Adrenal gland (tissue), 12 donors: ENCODE measurements around the gene BRF1. TPM values are rescaled to one million over a fixed set of nuclear protein-coding genes. Genes with fewer than 3 reads are reported as not detected.

Experiments used
- DNase-seq, 7 donors: peaks; one replicate each; pipeline ENCODE4 v3.0.0-alpha.2; 2019 to 2020
- H3K27ac ChIP-seq, 5 donors: fragments of 200-600 bp; sonication (generic) in 4 of 5; 1 replicate in 3 of 5; 2 replicates in 2 of 5; pipeline versions ENCODE4 v1.5.1 to v1.8.0; 2016 to 2020; ENCODE audit warnings: mild to moderate bottlenecking in 1 of 5
- H3K27me3 ChIP-seq: fragments of 200-600 bp; 2 replicates; pipeline ENCODE4 v1.8.0; 2021
- H3K36me3 ChIP-seq, 2 donors: fragments of 200-600 bp; replicated peaks in 1 of 2; 1 replicate in 1 of 2; 2 replicates in 1 of 2; pipeline versions ENCODE4 v1.5.1 to v1.8.0; 2018 to 2022
- H3K4me1 ChIP-seq, 2 donors: fragments of 200-600 bp; replicated peaks in 1 of 2; 1 replicate in 1 of 2; 2 replicates in 1 of 2; pipeline versions ENCODE4 v1.5.1 to v1.8.0; 2018 to 2021
- H3K4me3 ChIP-seq, 4 donors: fragments of 200-600 bp; sonication (generic) in 3 of 4; one replicate each; pipeline ENCODE4 v1.5.1; 2016 to 2018
- H3K9me3 ChIP-seq, 3 donors: fragments of 200-600 bp; sonication (generic) in 1 of 3; replicated peaks in 1 of 3; 1 replicate in 2 of 3; 2 replicates in 1 of 3; pipeline versions ENCODE4 v1.5.1 to v1.8.0; 2016 to 2021
- CTCF ChIP-seq, 6 experiments: fragments of 450-650 bp in 4 of 6; fragments of 200-600 bp in 2 of 6; sonication (generic) in 1 of 6; IDR thresholded peaks; 1 replicate in 5 of 6; 2 replicates in 1 of 6; pipeline versions ENCODE4 v1.5.1 to v1.8.0; 2016 to 2021; ENCODE audit warnings: antibody characterized with exemption in 6 of 6, mild to moderate bottlenecking in 2 of 6, moderate library complexity in 1 of 6
- POLR2A ChIP-seq, 2 donors: fragments of 450-650 bp; IDR thresholded peaks; one replicate each; pipeline ENCODE4 v1.6.1; 2017; ENCODE audit warnings: antibody characterized with exemption in 2 of 2, mild to moderate bottlenecking in 2 of 2, moderate library complexity in 1 of 2
- WGBS, 4 donors: extraction: QIAGEN DNeasy Blood & Tissue Kit in 2 of 4; methylation state at CpG; one replicate each; pipeline versions ENCODE4 v1.1.5 to v1.1.7; 2013 to 2017; 5-methylcytosine and 5-hydroxymethylcytosine counted together
- intact Hi-C, 2 donors: fragments of 100-400 bp; cut with DNase I; formaldehyde crosslinking; loops; one replicate each; pipeline versions ENCODE4 v1.14.1 to v1.15.0; 2022 to 2023
- polyA plus RNA-seq, 3 donors: library from polyadenylated mRNA; stranded (reverse); fragments of 200-250 nt in 2 of 3; fragments of 350-450 nt in 1 of 3; fragmentation: Illumina TruSeq in 1 of 3; extraction: RNeasy Lipid Tissue Mini Kit (QIAGEN cat#74804) in 1 of 3; gene quantifications; one replicate each; pipeline ENCODE4 v1.2.3, GENCODE V29; 2013 to 2014
- total RNA-seq, 9 donors: library from RNA; depleted of rRNA in 4 of 9; stranded (reverse); fragments of >200 nt in 4 of 9; fragments of 120-200 nt in 1 of 9; fragmentation: NEBNext Ultra II Directional in 1 of 9; extraction: Animal tissue kit (Norgen Biotek cat#: 25700) in 1 of 9; gene quantifications; one replicate each; pipeline versions ENCODE4 v1.1.0 to v1.2.4, GENCODE V29; 2013 to 2023
- donor health status: healthy with polysubstance abuse.
- donor health status: Bipolar disorder and iron deficiency.
- donor health status: DM: yes; HTN: yes; CAD: no.
- donor health status: DM: no; HTN: no; CAD: no.
- donor health status: DM: no; HTN: no; CAD: no.
- donor health status: DM: yes; HTN: yes; CAD: no.

BRF1 gene
- total and polyA plus RNA-seq, 12 donors, result 14.0 to 96.9 (median 37.5) TPM

GRCh38 chr14:105273062-105273461, 27.7 kb downstream of the BRF1 start:
- Histone ChIP-seq H3K36me3 (no peaks in the 10 kb centered on the region), H3K27ac (no peak overlapping the region), H3K27me3 (no peaks in the 10 kb centered on the region), H3K4me3 (no peak overlapping the region), H3K4me1 (no peaks in the 10 kb centered on the region), H3K9me3 (no peaks in the 10 kb centered on the region)
- TF ChIP-seq CTCF (IDR thresholded peaks at IDR 0.05) (no peak), POLR2A (IDR thresholded peaks at IDR 0.05) (no peak)
- no peak for DNase-seq
- intact Hi-C loops, result no loop called here
- 86 to 96% (median 89%) methylated on average over 12 of the region's 12 CpGs for WGBS, 4 donors

- TF ChIP-seq POLR2A (IDR thresholded peaks at IDR 0.05) (no peak), CTCF (IDR thresholded peaks at IDR 0.05) (no peak)
- intact Hi-C loops, result no loop called here
These were observed 28.2 kb downstream of the BRF1 start for GRCh38 chr14:105272623-105273022.

GRCh38 chr14:105271224-105271890, 29.4 kb downstream of the BRF1 start:
- Histone ChIP-seq H3K4me1 (no peaks in the 10 kb centered on the region), H3K27me3 (no peaks in the 10 kb centered on the region), H3K27ac (no peak overlapping the region), H3K4me3 (no peak overlapping the region), H3K36me3 (no peaks in the 10 kb centered on the region), H3K9me3 (no peaks in the 10 kb centered on the region)
- intact Hi-C loops, result no loop called here
- TF ChIP-seq POLR2A (IDR thresholded peaks at IDR 0.05), result no peak
- no peak for TF ChIP-seq CTCF (IDR thresholded peaks at IDR 0.05)
- WGBS, 4 donors, result 83 to 93% (median 87%) methylated on average over 15 to 22 of the region's 22 CpGs
- DNase-seq, result no peak

More at GRCh38 chr14:105272623-105273022, 28.2 kb downstream of the BRF1 start:
- Histone ChIP-seq H3K4me3 (no peak overlapping the region), H3K27ac (no peak overlapping the region), H3K27me3 (no peaks in the 10 kb centered on the region), H3K36me3 (no peaks in the 10 kb centered on the region), H3K4me1 (no peaks in the 10 kb centered on the region), H3K9me3 (no peaks in the 10 kb centered on the region)
- WGBS, 4 donors, result 88 to 92% (median 89%) methylated on average over 8 to 15 of the region's 15 CpGs
- DNase-seq, result no peak

- Histone ChIP-seq H3K4me3 (no peak overlapping the region), H3K9me3 (no peaks in the 10 kb centered on the region), H3K4me1 (no peaks in the 10 kb centered on the region), H3K27ac (no peak overlapping the region), H3K27me3 (no peaks in the 10 kb centered on the region), H3K36me3 (peaks cover 0 to 2% of the 10 kb centered on the region in 2 donors)
- 84 to 95% (median 89%) methylated on average over 8 to 11 of the region's 11 CpGs for WGBS, 4 donors
- TF ChIP-seq CTCF (IDR thresholded peaks at IDR 0.05), result no peak
- no peak for TF ChIP-seq POLR2A (IDR thresholded peaks at IDR 0.05)
- intact Hi-C loops, result no loop called here
- DNase-seq, result no peak
These were observed 31.4 kb downstream of the BRF1 start for GRCh38 chr14:105269405-105269804.
